MM.1S (cell line): ENCODE measurements around the gene PPP1R37.

Source experiments
- DNase-seq: peaks from one replicate; pipeline ENCODE4 v3.0.0-alpha.2; 2015
- H2AFZ ChIP-seq: fragments of 300-600 bp; sonication (generic); 2 replicates; pipeline ENCODE4 v1.6.0; 2016; ENCODE audit warnings: antibody characterized with exemption, low read length
- H3F3A ChIP-seq: fragments of 300-600 bp; sonication (generic); 2 replicates; pipeline ENCODE4 v1.6.1; 2016; ENCODE audit warnings: mild to moderate bottlenecking, antibody characterized with exemption, low read length, moderate library complexity, mixed read lengths; ENCODE audit not compliant: insufficient read depth
- H3K27ac ChIP-seq: fragments of 300-600 bp; sonication (generic); 2 replicates; pipeline ENCODE4 v1.5.1; 2016; ENCODE audit warnings: mild to moderate bottlenecking, low read length
- H3K27me3 ChIP-seq: fragments of 300-600 bp; sonication (generic); replicated peaks from 2 replicates; pipeline ENCODE4 v1.6.0; 2016; ENCODE audit warnings: low read length; ENCODE audit not compliant: insufficient read depth
- H3K36me3 ChIP-seq: fragments of 300-600 bp; sonication (generic); replicated peaks from 2 replicates; pipeline ENCODE4 v1.6.1; 2016; ENCODE audit warnings: mild to moderate bottlenecking, low read length, mixed read lengths; ENCODE audit not compliant: insufficient read depth
- H3K4me1 ChIP-seq: fragments of 300-600 bp; sonication (generic); 2 replicates; pipeline ENCODE4 v1.6.1; 2016; ENCODE audit warnings: low read length, mixed read lengths
- H3K4me2 ChIP-seq: fragments of 300-600 bp; sonication (generic); 2 replicates; pipeline ENCODE4 v1.6.0; 2016; ENCODE audit warnings: low read depth, low read length
- H3K4me3 ChIP-seq: fragments of 300-600 bp; sonication (generic); 2 replicates; pipeline ENCODE4 v1.5.1; 2016; ENCODE audit warnings: low read length, mixed read lengths
- H3K79me2 ChIP-seq: fragments of 300-600 bp; sonication (generic); 2 replicates; pipeline ENCODE4 v1.6.1; 2016; ENCODE audit warnings: mixed run types, low read length, mixed read lengths
- H3K9ac ChIP-seq: fragments of 300-600 bp; sonication (generic); 2 replicates; pipeline ENCODE4 v1.6.1; 2016; ENCODE audit warnings: low read length, mixed read lengths
- H3K9me2 ChIP-seq: fragments of 300-600 bp; sonication (generic); replicated peaks from 2 replicates; pipeline ENCODE4 v1.6.1; 2016; ENCODE audit warnings: mild to moderate bottlenecking, low read length, mixed read lengths; ENCODE audit not compliant: insufficient read depth
- H3K9me3 ChIP-seq: fragments of 300-600 bp; sonication (generic); replicated peaks from 2 replicates; pipeline ENCODE4 v1.6.1; 2016; ENCODE audit warnings: mild to moderate bottlenecking, low read length, mixed read lengths; ENCODE audit not compliant: insufficient read depth
- H4K20me1 ChIP-seq: fragments of 300-600 bp; sonication (generic); 2 replicates; pipeline ENCODE4 v1.6.1; 2016; ENCODE audit warnings: mild to moderate bottlenecking, low read length, moderate library complexity, mixed read lengths; ENCODE audit not compliant: insufficient read depth
- EZH2 ChIP-seq: fragments of 300-600 bp; sonication (generic); optimal IDR thresholded peaks from 2 replicates; pipeline ENCODE3; 2017; ENCODE audit warnings: low read depth, mild to moderate bottlenecking, antibody characterized with exemption, low read length, mixed read lengths
- EZH2phosphoT487 ChIP-seq: fragments of 300-600 bp; sonication (generic); IDR thresholded peaks from 2 replicates; pipeline ENCODE4 v1.6.1; 2018; ENCODE audit warnings: antibody characterized with exemption, low read length
- TF ChIP-seq, protein P1 (sequence below): fragments of 300-600 bp; sonication (generic); IDR thresholded peaks from 2 replicates; pipeline ENCODE4 v1.5.1; 2016; ENCODE audit warnings: antibody characterized with exemption, low read length, mixed read lengths

Gene PPP1R37

GRCh38 chr19:45146251-45146650, 53.3 kb downstream of the PPP1R37 start:
- no peak for TF ChIP-seq EZH2
- TF ChIP-seq EZH2phosphoT487, result no peak
- TF ChIP-seq, protein P1, sequence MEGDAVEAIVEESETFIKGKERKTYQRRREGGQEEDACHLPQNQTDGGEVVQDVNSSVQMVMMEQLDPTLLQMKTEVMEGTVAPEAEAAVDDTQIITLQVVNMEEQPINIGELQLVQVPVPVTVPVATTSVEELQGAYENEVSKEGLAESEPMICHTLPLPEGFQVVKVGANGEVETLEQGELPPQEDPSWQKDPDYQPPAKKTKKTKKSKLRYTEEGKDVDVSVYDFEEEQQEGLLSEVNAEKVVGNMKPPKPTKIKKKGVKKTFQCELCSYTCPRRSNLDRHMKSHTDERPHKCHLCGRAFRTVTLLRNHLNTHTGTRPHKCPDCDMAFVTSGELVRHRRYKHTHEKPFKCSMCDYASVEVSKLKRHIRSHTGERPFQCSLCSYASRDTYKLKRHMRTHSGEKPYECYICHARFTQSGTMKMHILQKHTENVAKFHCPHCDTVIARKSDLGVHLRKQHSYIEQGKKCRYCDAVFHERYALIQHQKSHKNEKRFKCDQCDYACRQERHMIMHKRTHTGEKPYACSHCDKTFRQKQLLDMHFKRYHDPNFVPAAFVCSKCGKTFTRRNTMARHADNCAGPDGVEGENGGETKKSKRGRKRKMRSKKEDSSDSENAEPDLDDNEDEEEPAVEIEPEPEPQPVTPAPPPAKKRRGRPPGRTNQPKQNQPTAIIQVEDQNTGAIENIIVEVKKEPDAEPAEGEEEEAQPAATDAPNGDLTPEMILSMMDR, result no peak
- DNase-seq, result no peak

DNA sequence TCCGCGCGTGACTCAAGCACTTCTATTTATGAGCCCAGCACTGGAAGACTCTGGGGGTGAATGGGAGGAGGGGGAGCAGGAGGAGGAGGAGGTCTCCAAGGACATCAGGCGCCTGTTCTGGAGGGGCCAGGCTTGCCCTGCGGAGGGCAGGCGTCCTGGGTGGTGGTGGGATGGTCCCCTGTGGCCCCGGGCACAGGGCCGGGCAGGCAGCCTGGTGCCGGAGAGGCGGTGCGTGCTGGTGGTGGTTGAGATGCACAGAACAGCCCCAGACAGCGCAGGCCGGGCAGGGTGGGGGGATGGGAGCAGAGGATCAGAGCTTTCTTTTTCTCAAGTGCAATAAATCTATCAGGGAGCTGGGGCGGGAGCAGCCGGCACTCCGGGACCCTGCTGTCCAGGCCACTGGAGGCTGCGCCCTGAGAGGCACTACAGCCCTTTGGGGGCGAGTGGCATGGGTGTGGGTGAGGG, 53.8 kb downstream of the PPP1R37 start:
- no peak overlapping the region for H3K9ac ChIP-seq
- H3F3A ChIP-seq, result no peaks in the 10 kb centered on the region
- no peak overlapping the region for H2AFZ ChIP-seq
- no peaks in the 10 kb centered on the region for H4K20me1 ChIP-seq
- H3K27ac ChIP-seq, result no peak overlapping the region
- no peak overlapping the region for H3K4me3 ChIP-seq
- H3K36me3 ChIP-seq, result no peaks in the 10 kb centered on the region
- no peak for TF ChIP-seq EZH2phosphoT487
- TF ChIP-seq, protein P1, result no peak
- TF ChIP-seq EZH2, result no peak
- no peak overlapping the region for H3K4me2 ChIP-seq
- no peaks in the 10 kb centered on the region for H3K9me3 ChIP-seq
- H3K79me2 ChIP-seq, result 0 out of 2 replicates have a peak, but pooled peaks cover 4% of the 10 kb centered on the region
- no peak for DNase-seq
- no peaks in the 10 kb centered on the region for H3K9me2 ChIP-seq
- H3K27me3 ChIP-seq, result no peaks in the 10 kb centered on the region
- no peaks in the 10 kb centered on the region for H3K4me1 ChIP-seq

More at GRCh38 chr19:45146251-45146650, 53.3 kb downstream of the PPP1R37 start:
- Histone ChIP-seq H3K9me3 (no peaks in the 10 kb centered on the region), H3K36me3 (no peaks in the 10 kb centered on the region), H4K20me1 (no peaks in the 10 kb centered on the region), H3K79me2 (peaks cover 4% of the 10 kb centered on the region; the same call in 1 of the 2 replicates), H3K9ac (no peak overlapping the region), H3K4me1 (no peaks in the 10 kb centered on the region), H3K27me3 (no peaks in the 10 kb centered on the region), H3K4me3 (no peak overlapping the region), H2AFZ (no peak overlapping the region), H3K9me2 (no peaks in the 10 kb centered on the region), H3F3A (no peaks in the 10 kb centered on the region), H3K27ac (no peak overlapping the region), H3K4me2 (no peak overlapping the region)

DNA sequence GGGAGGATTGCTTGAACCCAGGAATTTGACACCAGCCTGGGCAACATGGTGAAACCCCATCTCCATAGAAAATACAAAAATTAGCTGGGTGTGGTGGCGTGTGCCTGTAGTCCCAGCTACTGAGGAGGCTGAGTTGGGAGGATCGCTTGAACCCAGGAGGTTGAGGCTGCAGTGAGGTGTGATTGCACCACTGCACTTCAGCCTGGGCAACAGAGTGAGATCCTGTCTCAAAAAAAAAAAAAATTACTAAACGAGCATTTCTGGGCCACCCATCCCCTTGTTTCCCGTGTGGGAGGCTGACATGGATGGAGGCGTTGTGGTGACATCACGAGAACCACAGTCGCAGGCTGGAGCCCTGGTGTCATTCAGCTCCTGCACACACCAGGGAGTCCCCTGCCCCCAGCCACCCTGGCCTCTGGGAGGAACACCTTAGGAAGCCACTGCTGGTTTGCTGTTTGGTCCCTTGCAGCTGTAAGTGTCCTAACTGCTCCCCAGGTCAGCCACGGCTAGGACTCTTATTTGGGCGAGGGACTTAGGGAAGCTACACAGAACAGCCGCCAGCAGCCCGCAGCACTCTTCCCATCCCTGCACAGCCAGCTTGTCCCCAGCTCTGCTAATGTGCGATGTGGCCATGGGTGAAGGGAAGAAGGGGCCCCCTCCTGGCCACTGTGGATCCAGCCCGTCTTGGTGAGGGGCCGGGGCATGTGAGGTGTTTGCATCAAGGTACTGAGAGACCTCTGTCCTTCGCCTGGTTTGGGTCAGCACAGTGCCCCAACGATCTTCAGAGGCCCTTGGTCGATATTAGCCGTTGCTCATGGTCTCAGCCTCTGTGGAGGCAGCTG, 55.1 kb downstream of the PPP1R37 start:
- Histone ChIP-seq H2AFZ (no peak overlapping the region), H3K4me2 (no peak overlapping the region), H3K9ac (no peak overlapping the region), H3F3A (no peaks in the 10 kb centered on the region), H3K4me3 (no peak overlapping the region), H3K79me2 (no peaks in the 10 kb centered on the region), H3K27ac (no peak overlapping the region), H3K36me3 (no peaks in the 10 kb centered on the region), H4K20me1 (no peaks in the 10 kb centered on the region), H3K27me3 (no peaks in the 10 kb centered on the region), H3K4me1 (no peaks in the 10 kb centered on the region), H3K9me3 (no peaks in the 10 kb centered on the region), H3K9me2 (no peaks in the 10 kb centered on the region)
- DNase-seq, result no peak
- no peak for TF ChIP-seq EZH2
- TF ChIP-seq, protein P1, result no peak
- no peak for TF ChIP-seq EZH2phosphoT487
